Activated CD4-positive, CD25-positive, alpha-beta regulatory T cell treated with anti-CD3 and anti-CD28 coated beads, Interleukin-2, amount 50 U/mL, for 72 hours (primary cell): ENCODE data around the gene KCNN1.
"Not testable (repeated sequence)": the region's sequence is repeated elsewhere in the genome, so short reads cannot be mapped to it uniquely, and the experiment has no call there.

Experiments used
- DNase-seq: peaks from one replicate; pipeline ENCODE4 v3.0.0; 2021

Gene KCNN1

DNA sequence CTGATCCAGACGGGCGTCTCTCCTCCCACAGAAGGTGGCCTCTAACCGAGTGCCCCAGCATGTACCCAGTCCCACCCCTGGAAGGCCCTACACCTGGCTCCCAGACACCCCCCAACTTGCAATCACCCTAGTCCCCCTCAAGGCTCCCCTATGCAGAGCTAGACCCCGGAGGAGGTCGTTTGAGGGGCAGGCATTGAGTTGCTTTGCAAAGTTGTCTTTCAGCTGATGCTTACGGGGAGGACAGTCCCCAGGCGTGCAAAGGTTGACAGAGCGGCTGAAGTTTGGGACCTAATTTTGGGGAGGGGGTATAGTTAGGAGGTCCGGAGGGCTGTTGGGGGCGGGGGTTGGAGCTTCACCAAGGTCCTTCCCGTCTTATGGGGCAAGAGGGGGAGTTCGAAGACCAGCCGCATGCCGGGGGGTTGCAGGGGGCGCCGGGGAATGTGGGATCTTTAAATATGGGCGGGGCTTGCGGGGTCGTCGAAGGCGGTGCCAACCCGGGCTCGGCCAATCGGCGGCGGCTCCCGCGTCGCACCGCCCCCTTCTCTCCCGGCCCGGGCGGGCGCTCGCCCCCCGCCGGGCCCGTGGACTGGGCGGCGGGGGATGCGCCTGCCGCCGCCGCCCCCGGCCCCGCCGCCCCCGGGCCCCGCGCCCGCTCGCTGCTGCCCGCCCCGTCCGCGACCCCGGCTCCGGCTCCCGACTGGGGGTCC lies at the start of gene KCNN1:
TSS of gene KCNN1 (plus strand) at position 558 of the 707 bp plus-strand sequence. CDS start 6,782 bp downstream, outside the sequence.
- no peak for DNase-seq

GRCh38 chr19:17918151-17918550 lies 48.8 kb upstream of the KCNN1 start:
- DNase-seq, result not testable (repeated sequence)

DNA sequence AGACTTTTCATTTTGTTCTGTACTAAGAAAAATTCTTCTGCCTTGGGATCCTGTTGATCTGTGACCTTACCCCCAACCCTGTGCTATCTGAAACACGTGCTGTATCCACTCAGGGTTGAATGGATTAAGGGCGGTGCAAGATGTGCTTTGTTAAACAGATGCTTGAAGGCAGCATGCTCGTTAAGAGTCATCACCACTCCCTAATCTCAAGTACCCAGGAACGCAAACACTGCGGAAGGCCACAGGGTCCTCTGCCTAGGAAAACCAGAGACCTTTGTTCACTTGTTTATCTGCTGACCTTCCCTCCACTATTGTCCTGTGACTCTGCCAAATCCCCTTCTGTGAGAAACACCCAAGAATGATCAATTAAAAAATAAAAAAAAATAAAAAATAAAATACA lies 47.8 kb upstream of the KCNN1 start:
- not testable (repeated sequence) for DNase-seq

DNA sequence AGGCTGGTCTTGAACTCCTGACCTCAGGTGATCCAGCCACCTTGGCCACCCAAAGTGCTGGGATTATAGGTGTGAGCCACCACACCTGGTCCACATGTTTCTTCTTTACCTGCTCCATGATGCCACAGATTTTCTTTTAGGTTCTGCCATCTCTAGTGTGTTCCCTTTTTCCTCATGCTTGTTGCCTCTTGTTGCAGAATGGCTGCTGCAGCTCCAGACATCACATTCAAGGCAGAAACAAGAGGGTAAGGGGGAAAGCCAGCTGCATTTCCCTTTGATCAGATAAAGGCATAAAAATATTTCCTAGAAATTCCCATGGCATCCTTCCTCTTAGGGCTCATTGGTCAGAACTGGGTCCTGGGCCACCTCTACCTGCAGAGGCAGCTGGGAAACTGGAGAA lies 46.4 kb upstream of the KCNN1 start:
- no peak for DNase-seq

DNA sequence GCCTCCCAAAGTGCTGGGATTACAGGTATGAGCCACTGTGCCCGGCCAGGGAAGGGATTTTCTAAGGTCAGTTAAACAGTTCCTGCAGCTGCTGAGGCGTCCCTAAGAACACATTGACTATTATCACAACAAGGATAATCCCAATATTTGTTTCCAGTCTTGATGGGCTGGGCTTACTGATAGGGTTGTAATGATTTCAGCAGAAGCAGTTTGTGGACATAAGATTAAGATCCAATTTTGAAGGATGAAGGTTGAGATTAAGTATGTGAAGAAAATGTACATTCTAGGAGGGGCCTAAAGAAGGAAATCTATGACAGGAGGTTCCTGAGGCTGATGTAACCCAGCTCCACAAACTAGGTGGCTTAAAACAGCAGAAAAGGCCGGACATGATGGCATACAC lies 44.8 kb upstream of the KCNN1 start:
- no peak for DNase-seq

GRCh38 chr19:17926044-17926443 lies 40.9 kb upstream of the KCNN1 start:
- no peak for DNase-seq

DNA sequence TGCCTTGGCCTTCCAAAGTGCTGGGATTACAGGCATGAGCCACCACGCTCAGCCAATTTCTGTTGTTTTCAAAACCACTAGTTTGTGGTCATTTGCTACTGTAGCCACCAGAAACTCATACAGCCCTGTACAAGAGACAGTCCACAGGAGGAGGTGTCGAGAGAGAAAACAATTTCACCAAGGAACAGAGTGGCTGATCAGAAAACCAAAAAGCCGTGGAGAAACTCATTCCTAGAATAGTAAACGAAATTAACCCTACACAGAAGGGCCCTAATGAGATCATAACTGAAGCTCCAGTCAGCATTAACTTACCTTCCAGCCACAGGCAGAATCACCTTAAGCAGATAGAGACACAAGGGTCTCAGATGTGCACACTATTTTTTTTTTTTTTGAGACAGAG lies 37.9 kb upstream of the KCNN1 start:
- DNase-seq, result no peak

GRCh38 chr19:17931532-17932191 lies 35.2 kb upstream of the KCNN1 start:
- no peak for DNase-seq

GRCh38 chr19:17932485-17933338 lies 34.2 kb upstream of the KCNN1 start, which contains the start of gene CCDC124:
TSS of gene CCDC124 (plus strand) at chr19:17933015. CDS start at chr19:17936421, 3,406 bp downstream.
- DNase-seq, result peak; percentile 91

DNA sequence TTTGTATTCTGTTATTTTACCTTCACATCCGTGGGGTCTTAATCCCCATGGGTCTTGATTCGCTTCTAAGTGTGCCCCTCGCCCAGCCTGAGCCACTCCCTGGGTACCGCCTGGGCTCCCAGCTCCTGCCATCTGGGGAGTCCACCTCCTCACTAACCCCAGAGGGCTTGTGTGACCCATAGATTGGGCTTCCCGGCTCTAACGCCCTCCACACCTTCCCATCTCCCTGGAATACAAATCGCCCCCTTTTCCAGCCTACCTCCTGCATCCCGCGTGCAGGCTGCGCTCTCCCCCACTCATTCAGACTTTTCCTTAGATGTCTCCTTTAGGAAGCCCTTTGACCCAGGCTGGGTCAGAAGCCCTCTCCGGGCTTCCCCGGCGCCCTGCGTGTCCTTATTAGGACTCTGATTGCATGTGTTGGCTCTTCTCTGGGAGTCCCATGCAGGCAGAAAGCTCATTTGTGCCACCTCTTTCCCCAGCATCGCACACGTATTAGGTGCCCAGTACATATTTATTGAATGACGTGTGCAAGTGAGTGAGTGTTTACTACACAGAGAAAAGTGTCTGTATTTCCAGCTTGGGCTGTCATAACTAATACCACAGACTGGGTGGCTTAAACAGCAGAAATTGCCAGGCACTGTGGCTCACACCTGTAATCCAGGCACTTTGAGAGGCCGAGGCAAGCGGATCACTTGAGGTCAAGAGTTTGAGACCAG lies 33.3 kb upstream of the KCNN1 start:
- no peak for DNase-seq

GRCh38 chr19:17936379-17936778 lies 30.5 kb upstream of the KCNN1 start:
- DNase-seq, result no peak

GRCh38 chr19:17937371-17937900 lies 29.5 kb upstream of the KCNN1 start:
- DNase-seq, result no peak

- peak; percentile 84 for DNase-seq
These were observed 28.6 kb upstream of the KCNN1 start for GRCh38 chr19:17938092-17938845.

DNA sequence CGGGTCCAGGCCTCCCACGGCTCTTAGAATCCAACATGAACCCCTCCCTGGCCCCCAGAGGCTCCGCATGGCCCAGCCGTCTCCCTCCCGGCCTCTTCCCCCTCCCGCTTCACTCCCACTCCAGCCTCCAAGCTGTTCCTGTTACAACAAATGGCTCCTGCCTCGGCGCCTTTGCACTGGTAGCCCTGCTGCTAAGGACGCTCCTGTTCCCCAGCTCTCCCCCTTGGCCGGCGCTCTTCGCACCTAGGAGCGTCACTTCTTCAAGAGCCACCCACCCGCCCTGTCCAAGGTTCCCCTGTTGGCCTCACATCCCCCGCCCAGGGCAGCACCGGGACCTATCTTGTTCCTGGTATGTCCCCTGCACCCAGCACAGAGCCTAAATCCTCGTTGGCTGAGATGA lies 24.7 kb upstream of the KCNN1 start:
- no peak for DNase-seq

DNA sequence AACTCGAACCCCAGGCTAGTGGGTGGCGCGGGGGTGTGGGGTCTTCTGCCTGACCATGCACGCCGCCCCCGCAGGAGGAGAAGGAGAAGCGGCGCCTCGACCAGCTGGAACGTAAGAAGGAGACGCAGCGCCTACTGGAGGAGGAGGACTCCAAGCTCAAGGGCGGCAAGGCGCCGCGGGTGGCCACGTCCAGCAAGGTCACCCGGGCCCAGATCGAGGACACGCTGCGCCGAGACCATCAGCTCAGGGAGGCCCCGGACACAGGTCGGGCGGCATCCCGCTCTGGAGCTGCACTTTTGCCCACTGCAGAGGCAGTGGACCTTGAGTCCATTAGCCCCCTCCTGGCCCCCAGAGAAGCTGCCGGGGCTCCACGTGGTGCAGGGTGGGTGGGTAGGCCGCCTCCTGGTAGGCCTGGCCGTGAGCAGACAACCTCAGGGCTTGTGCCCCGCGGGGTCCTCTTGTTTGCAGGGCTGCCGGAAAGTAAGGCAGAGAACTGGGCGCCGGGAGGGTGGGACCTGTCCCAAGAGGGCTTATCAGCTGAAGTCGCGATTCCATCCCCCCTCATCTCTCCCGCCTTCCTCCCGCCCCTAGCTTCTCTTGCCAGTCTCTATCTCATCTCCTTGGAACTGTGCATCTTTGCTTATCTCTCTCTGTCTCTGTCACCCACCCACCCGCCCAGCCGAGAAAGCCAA lies 24.2 kb upstream of the KCNN1 start:
- DNase-seq, result no peak

DNA sequence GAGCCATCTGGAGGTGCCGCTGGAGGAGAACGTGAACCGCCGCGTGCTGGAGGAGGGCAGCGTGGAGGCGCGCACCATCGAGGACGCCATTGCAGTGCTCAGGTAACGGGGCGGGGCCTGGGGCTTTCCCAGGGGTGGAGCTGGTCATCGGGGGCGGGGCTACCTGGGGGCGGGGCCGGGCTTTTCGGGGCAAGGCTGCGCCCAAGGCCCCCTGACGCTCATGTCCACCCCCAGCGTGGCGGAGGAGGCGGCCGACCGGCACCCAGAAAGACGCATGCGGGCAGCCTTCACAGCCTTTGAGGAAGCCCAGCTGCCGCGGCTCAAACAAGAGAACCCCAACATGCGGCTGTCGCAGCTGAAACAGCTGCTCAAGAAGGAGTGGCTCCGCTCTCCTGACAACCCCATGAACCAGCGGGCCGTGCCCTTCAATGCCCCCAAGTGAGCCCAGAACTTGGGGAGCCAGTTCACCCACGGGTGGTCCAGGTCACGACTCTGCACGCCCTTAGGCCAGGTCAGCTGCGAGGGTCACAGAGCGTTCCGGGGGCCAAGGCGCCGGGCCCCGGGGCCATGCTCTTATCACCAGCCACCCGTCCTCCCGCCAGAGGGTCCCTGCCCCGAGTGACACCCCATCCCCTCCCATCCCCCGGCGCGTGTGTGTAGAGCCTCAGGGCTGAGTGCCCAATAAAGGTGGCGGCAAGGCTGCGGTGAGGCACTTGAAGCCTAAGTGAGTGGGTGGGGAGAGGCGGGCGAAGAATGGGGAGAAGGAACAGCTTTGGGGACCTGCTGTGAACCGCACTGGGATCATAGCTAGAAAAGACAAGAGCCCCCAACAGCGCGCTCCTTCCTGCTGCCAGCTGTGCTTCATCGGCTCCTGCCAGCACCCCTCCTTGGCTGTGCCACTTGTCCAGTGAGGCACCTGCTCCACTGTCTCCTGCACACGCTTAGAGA lies 23.4 kb upstream of the KCNN1 start:
- DNase-seq, result no peak

GRCh38 chr19:17944301-17944700 lies 22.6 kb upstream of the KCNN1 start:
- no peak for DNase-seq

- no peak for DNase-seq
These were observed 19.7 kb upstream of the KCNN1 start for GRCh38 chr19:17946965-17947784.
